GM18517 (cell line): ENCODE measurements around the gene GSTP1.
"Not testable (repeated sequence)": the region's sequence is repeated elsewhere in the genome, so short reads cannot be mapped to it uniquely, and the experiment has no call there.

ENCODE experiments used
- ATAC-seq: cut with Tn5 transposase; IDR thresholded peaks from one replicate; pipeline ENCODE4 v1.9.1; 2021; ENCODE audit warnings: mild to moderate bottlenecking, moderate library complexity; ENCODE audit not compliant: unreplicated experiment

The GSTP1 gene

GRCh38 chr11:67583247-67584204, at the start of gene GSTP1:
TSS of gene GSTP1 (plus strand) at chr11:67583812. CDS start at chr11:67583844, 32 bp downstream.
- peak; percentile 53 for ATAC-seq

DNA sequence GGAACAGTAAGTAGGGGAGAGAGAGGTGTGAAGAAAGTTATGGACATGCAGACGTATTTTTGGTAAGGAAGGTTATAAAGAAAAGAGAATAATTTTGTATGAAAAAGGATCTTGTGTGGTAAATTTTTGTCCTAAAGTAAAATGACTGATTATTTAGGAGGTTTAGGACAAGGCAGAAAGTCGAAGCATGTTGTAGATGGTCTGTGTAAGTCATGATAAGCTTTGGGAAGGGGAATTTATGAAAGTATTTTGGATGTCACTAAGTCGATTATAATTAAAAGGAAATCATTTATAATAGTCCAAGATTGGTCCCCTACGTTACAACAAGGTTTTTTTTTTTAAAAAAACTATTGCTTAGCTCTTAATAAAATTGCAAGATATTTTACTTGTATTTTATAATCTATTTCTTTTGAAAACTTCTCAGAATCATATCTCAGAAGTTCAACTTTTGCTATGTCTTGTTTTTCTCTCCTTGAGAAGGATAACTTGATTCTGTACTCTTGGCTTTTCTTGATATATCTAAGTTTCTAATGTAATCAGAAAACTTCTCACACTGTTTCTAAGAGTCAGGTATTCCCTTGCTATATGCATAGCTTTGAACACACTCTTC, 49.4 kb upstream of the GSTP1 start:
- ATAC-seq: no peak

DNA sequence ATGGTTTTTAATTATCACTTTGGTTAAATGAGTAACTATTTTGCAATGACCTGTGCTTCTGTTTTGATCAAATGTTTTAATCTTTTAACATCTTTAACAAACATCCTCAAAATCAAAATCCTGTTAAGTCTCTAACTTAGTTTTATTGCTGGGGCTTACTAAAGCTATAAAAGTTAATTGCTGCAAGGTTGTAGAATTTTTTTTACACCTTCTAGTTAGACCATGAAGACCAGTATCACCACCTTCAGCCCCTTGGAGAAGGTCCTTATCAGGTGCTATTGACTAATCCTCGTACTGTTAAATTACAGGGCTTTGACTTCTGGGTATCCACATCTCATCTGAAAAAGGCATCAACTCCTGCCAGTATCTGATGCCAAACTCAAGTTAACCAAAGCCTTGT, 48.1 kb upstream of the GSTP1 start:
- ATAC-seq: no peak

DNA sequence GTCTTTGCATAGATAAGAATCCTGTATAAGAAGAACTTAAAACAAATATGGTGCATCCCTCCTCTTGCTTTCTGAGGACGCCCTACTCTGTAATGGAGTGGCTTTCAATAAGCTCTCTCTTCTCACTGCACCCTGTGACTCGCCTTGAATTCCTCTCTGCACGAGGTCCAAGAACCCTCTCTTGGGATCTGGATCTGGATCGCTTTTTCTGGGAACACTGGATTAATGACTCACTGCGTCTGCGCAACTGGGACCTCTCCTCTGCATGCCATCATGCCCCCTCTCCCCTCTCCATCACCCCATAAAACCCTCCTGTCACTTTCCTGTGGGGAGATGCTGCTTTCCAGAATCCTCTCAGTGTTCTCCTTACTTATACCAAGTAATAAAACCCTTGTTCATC, 45.3 kb upstream of the GSTP1 start:
- no peak for ATAC-seq

DNA sequence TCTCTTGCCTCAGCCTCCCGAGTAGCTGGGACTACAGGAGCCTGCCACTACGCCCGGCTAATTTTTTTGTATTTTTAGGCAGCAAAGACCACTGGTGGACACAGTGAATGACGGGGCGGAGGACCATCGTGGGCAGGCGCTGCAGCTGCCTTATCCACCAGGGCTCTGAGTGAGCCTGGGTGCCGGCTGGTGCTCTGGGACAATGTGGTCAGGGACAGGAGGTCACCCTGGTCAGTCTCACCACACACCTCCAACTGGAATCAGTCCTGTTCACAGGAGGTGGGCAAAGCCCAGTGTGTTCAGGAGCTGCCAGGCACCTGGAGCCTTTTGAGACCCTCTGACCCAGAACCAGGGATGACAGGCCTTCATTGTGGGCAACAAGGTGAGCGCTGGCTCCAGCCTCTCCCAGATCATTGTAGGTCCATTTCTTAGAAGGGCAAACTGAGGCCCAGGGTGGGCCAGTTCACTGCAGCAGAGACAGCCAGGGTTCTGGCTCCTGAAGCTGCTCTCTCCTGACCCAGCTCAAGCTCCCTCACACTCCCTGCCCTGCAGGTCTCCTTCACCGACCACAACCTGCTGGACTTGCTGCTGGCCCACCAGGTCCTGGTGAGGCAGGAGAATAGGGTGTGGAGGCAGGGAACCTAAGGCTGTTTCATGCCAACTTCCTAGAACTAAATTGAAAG, 44.6 kb upstream of the GSTP1 start:
- ATAC-seq: no peak

- no peak for ATAC-seq
Measured at GRCh38 chr11:67539550-67539949, 44.1 kb upstream of the GSTP1 start.

DNA sequence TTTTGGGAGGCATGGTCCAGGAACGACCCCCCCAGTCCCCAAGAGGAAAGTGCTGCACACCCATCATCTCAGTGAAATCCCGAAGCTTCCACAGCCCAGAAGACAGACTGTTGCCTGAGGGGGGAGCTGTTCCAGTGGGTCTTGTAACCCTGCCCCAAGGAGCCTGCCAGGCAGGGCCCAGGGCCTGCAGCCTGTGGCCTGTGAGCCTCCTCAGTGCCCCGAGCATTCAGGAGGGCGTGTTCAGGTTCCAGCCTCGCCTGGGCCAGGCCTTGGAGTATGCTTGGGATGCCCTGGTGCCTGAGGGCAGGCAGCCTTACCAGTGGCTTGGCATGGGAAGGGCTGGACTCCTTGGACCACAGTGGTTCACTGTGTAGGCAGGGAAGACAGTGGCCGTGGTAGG, 42.4 kb upstream of the GSTP1 start:
- no peak for ATAC-seq

GRCh38 chr11:67542169-67542568, 41.4 kb upstream of the GSTP1 start:
- no peak for ATAC-seq

GRCh38 chr11:67542971-67543370, 40.6 kb upstream of the GSTP1 start:
- no peak for ATAC-seq

DNA sequence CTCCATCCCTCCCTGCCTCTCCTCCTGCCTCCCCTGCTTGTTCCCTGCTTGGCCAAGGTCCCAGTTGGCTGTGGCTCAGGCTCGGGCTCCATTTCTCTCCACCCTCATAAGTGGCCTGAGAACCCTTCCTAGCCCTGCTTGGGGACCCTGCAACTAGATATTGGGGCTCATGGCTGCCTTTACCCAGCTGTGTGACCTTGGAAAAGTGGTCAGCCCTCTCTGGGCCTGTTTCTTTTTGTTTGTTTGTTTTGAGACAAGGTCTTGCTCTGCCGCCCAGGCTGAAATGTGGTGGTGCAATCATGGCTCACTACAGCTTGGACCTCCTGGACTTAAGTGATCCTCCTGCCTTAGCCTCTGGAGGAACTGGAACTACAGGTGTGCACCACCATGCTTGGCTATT, 40.0 kb upstream of the GSTP1 start:
- no peak for ATAC-seq

DNA sequence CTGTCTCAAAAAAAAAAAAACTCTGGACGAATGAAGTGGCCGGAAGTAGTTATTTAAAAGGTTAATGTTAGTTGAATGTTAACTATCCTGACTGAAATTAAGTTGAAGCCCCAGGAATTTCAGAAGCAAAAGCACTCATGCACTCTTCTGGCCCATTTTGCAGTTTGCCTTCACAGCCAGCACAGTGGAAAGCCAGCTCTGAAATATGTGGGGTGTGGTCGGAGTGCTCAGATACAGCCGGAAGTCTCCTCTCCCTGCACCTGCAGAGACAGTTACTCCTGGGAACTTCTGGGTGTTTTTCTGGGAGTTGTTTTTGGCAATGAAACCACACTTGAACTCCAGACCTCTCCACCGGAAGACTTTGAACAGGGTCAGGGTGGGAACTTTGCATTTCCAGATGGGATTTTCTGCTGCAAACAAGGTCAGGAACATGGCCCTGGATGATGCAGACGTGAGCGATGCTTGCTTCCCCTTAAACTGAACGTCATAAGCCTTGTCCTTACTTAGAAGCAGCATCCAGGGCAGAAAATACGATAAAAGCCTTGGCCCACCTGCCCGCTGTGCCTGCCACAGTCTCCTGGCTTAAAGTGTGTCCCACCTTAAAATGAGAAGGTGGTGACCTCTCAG, 38.9 kb upstream of the GSTP1 start:
- ATAC-seq: no peak

DNA sequence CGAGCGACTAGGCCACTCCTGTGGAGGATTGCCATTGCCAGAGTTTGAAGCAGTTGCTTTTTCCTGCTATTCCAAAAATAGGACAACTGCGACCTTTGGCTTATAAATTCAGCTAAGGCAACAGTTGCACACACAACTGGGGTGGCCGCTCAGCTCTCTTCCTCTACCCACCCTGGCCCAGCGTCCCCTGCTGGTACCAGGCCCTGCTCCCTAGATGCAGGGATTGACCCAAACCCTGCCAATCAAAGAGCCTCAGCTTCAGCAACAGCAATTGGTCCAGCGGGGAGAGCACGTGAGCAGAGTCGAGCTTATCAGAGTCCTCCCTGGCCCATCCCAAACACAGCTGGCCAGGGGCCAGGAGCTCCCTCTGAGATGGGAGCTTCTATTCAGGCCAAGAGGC, 38.3 kb upstream of the GSTP1 start:
- no peak for ATAC-seq

DNA sequence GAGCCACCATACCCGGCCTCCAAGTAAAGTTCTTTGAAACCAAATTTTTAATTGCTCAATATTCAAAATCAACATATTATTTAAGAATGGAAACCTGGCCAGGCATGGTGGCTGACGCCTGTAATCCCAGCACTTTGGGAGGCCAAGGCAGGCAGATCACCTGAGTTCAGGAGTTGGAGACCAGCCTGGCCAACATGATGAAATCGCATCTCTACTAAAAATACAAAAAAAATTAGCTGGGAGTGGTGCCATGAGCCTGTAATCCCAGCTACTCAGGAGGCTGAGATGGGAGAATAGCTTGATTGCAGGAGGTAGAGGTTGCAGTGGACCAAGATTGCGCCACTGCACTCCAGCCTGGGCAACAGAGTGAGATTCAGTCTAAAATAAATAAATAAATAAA, 35.5 kb upstream of the GSTP1 start:
- not testable (repeated sequence) for ATAC-seq

GRCh38 chr11:67548555-67549110, 35.0 kb upstream of the GSTP1 start:
- no peak for ATAC-seq

GRCh38 chr11:67551127-67551526, 32.5 kb upstream of the GSTP1 start:
- no peak for ATAC-seq

DNA sequence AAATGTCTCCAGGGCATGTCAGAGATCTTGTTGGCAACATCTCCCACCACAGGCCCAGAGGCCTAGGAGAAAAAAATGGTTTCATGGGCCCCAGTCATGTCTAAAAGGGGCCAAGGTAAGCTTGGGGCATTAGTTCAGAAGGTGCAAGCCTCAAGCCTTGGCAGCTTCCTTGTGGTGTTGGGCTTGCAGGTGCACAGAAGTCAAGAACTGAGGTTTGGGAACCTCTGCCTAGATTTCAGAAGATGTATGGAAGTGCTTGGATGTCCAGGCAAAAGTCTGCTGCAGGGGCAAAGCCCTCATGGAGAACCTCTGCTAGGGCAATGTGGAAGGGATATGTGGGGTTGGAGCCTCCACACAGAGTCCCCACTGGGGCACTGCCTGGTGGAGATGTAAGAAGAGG, 31.9 kb upstream of the GSTP1 start:
- not testable (repeated sequence) for ATAC-seq

DNA sequence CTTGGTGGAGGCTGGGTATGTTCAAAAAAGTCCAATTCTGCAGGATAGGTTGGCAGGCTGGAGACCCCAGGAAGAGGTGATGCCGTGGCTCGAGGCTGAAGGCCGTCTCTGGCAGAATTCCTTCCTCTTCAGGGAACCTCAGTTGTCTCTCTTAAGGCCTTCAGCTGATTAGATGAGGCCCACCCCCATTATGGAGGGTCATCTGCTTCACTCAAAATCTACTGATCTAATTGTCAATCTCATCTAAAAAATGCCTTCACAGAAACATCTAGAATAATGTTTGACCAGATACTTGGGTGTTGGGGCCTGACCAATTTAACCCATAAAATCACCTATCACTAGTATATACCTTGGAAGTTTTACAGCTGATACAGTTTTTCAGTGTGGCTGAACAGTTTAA, 27.4 kb upstream of the GSTP1 start:
- no peak for ATAC-seq

DNA sequence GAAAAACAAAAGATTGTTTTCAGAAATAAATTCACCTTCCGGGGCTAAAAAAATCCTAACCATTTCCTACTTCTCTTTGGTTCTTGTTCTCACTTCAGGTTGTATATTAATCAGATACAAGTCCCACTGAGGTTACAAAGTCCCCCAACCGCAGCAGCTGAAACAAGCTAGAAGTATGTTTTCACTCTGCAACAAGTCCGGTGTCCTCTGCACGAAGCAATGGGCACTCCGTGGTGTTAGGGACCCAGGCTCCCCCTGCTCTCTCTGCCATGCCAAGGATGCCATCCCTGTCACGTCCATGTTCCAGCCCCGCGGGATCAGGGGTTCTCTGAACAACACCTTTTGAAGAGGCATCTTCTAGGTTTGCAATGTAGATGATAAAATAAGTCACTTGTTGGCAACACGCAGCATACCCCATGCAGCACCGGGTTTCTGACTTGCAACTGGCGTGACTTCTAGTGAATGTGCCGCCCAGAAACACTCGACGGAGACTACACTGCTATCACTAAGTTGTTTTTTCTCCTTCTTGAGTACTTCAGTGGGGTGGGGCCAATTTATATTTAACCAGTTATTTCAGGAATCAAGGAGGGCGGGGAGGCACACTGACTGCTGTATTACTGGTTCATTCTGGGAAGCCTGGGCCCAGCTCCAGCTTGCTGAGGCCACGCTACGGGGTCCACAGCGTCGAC, 25.4 kb upstream of the GSTP1 start:
- ATAC-seq: no peak

DNA sequence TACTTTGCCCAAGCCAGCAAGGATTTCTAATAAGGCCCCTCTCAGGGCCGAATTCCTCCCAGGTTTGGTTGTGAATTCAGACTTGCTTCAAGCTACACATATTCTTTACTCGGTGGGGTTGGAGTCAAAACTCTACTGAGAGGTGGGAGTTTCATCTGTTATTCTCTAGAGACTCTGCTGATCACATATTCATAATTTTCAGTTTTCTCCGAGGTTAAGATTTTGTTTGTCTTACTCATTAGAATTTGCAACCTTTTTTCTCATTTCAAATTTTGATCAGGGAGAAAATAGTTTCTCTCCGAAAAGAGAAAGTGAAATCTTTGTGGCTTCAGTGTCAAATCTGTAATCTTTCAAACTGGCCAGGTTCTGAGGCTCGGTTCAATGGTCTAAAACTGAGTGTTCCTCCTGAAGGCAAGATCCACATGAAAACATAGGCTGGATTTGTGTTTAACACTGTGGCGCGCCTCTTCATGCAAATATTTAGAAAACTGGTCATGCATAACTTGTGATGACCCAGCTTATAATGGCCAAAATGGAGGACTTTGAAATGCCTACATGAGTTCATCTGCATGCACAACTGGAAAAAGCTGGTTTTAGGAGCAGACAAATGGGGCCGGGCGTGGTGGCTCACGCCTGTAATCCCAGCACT, 21.5 kb upstream of the GSTP1 start:
- peak; percentile 88 for ATAC-seq
